Spleen (tissue), 11 donors: Measurements from ENCODE around the gene CCDC88A. TPM values are rescaled to one million over a fixed set of nuclear protein-coding genes. Genes with fewer than 3 reads are reported as not detected.

Experiments
- DNase-seq: peaks from one replicate; pipeline ENCODE4 v3.0.0-alpha.2; 2020
- H3K27ac ChIP-seq, 8 donors: fragments of 200-600 bp; sonication (generic) in 7 of 8; 1 replicate in 4 of 8; 2 replicates in 4 of 8; pipeline versions ENCODE4 v1.5.0 to v1.8.0; 2016 to 2021; ENCODE audit warnings: inconsistent platforms in 4 of 8, mild to moderate bottlenecking in 4 of 8, moderate library complexity in 1 of 8
- H3K27me3 ChIP-seq, 7 donors: fragments of 200-600 bp; sonication (generic) in 6 of 7; replicated peaks in 1 of 7; 1 replicate in 4 of 7; 2 replicates in 3 of 7; pipeline versions ENCODE4 v1.5.0 to v1.8.0; 2016 to 2021; ENCODE audit warnings: inconsistent platforms in 3 of 7, mild to moderate bottlenecking in 1 of 7
- H3K36me3 ChIP-seq, 6 donors: fragments of 200-600 bp; sonication (generic) in 5 of 6; 1 replicate in 4 of 6; 2 replicates in 2 of 6; pipeline versions ENCODE4 v1.5.0 to v1.8.0; 2016 to 2021; ENCODE audit warnings: inconsistent platforms in 2 of 6
- H3K4me1 ChIP-seq, 6 donors: fragments of 200-600 bp; sonication (generic) in 5 of 6; 1 replicate in 3 of 6; 2 replicates in 3 of 6; pipeline versions ENCODE4 v1.5.0 to v1.8.0; 2016 to 2021; ENCODE audit warnings: inconsistent platforms in 3 of 6
- H3K4me3 ChIP-seq, 8 donors: fragments of 200-600 bp; sonication (generic) in 7 of 8; 1 replicate in 4 of 8; 2 replicates in 4 of 8; pipeline versions ENCODE4 v1.5.0 to v1.8.0; 2016 to 2021; ENCODE audit warnings: inconsistent platforms in 4 of 8, mild to moderate bottlenecking in 4 of 8, moderate library complexity in 2 of 8
- H3K9me3 ChIP-seq, 8 donors: fragments of 200-600 bp; sonication (generic) in 7 of 8; 1 replicate in 4 of 8; 2 replicates in 4 of 8; pipeline versions ENCODE4 v1.5.0 to v1.8.0; 2016 to 2021; ENCODE audit warnings: inconsistent platforms in 4 of 8
- CTCF ChIP-seq, 11 experiments: fragments of 200-600 bp in 7 of 11; fragments of 450-650 bp in 4 of 11; sonication (generic) in 4 of 11; IDR thresholded peaks in 8 of 11; conservative IDR thresholded peaks in 3 of 11; 1 replicate in 7 of 11; 2 replicates in 4 of 11; pipeline versions ENCODE4 v1.4.0 to v1.8.0; 2016 to 2021; ENCODE audit warnings: antibody characterized with exemption in 11 of 11, inconsistent platforms in 4 of 11, mild to moderate bottlenecking in 1 of 11
- POLR2A ChIP-seq, 3 donors: fragments of 450-650 bp; IDR thresholded peaks; one replicate each; pipeline ENCODE4 v1.5.1; 2017; ENCODE audit warnings: antibody characterized with exemption in 3 of 3, mild to moderate bottlenecking in 1 of 3
- WGBS, 5 donors: extraction: QIAGEN DNeasy Blood & Tissue Kit in 3 of 5; methylation state at CpG; one replicate each; pipeline versions ENCODE4 v1.1.5 to v1.1.7; 2013 to 2018; 5-methylcytosine and 5-hydroxymethylcytosine counted together
- intact Hi-C: fragments of 100-400 bp; cut with DNase I; formaldehyde crosslinking; loops from one replicate; pipeline ENCODE4 v1.15.0; 2023; ENCODE audit warnings: low total_unique reads
- polyA plus RNA-seq, 3 donors: library from polyadenylated mRNA; stranded (reverse); fragments of 200-250 nt; gene quantifications; one replicate each; pipeline ENCODE4 v1.2.1, GENCODE V29; 2013
- small RNA-seq, 4 donors: library from RNA; depleted of rRNA; stranded (forward); fragments of <200 nt; gene quantifications; one replicate each; pipeline ENCODE3, GENCODE V24; 2016
- total RNA-seq, 7 donors: library from RNA; depleted of rRNA in 3 of 7; stranded (reverse); fragments of >200 nt in 3 of 7; fragmentation: NEBNext Ultra II Directional in 4 of 7; extraction: Animal tissue kit (Norgen Biotek cat#: 25700) in 4 of 7; gene quantifications; one replicate each; pipeline versions ENCODE4 v1.1.0 to v1.2.1, GENCODE V29; 2016 to 2021
- donor health status: healthy with polysubstance abuse.
- donor health status: DM: no; HTN: no; CAD: no; lungs with moderate emphysema.
- donor health status: DM: no; HTN: no; CAD: no.
- donor health status: Bipolar disorder and iron deficiency.
- donor health status: healthy.
- donor health status: DM: no; HTN: no; CAD: no.
- donor health status: DM: yes; HTN: yes; CAD: no.

The CCDC88A gene
- total and polyA plus RNA-seq, 10 donors, result 16.4 to 130 (median 77.9) TPM

- Histone ChIP-seq H3K4me3 (no peak overlapping the region), H3K27me3 (no peaks in the 10 kb centered on the region), H3K4me1 (peaks cover 2 to 23% (median 11%) of the 10 kb centered on the region in 6 donors), H3K36me3 (peaks cover 0 to 100% (median 67%) of the 10 kb centered on the region in 6 donors), H3K9me3 (no peaks in the 10 kb centered on the region), H3K27ac (no peak overlapping the region)
- no peak for TF ChIP-seq POLR2A (IDR thresholded peaks at IDR 0.05)
- TF ChIP-seq CTCF (IDR thresholded peaks at IDR 0.05 in 8 of 11, conservative IDR thresholded peaks at IDR 0.05 in 3 of 11), result no peak
- 71 to 76% (median 73%) methylated on average over 4 of the region's 4 CpGs for WGBS, 5 donors
- intact Hi-C loops, result no loop called here
- no peak for DNase-seq
These were observed 179.9 kb downstream of the CCDC88A start for GRCh38 chr2:55239656-55240222.

Small RNA genes lying within 50 kb of the gene (small RNA-seq; reads per million reads assigned to genes)
- 0 reads per million in 4 donors for gene RF00019
- 0 reads per million in 4 donors for gene RNU6-221P
- gene RNU6-775P, result 0 reads per million in 4 donors

Other genes with a start within 250 kb of the CCDC88A start
- 10 to 100 TPM in 5 of 7 donors, 1 to 10 TPM in 2; 5.2 to 34.7 (median 10.6) TPM for gene CLHC1, start 187.6 kb downstream of the CCDC88A start, total RNA-seq
- gene CLHC1, start 187.6 kb downstream of the CCDC88A start, polyA plus RNA-seq, result 10 to 100 TPM in 2 of 3 donors, 1 to 10 TPM in 1; 6.6 to 24.1 (median 15.5) TPM
- 1,000 to 10,000 TPM in 6 of 7 donors, 100 to 1,000 TPM in 1; 939 to 1,680 (median 1,135) TPM for gene RPS27A, start 187.2 kb downstream of the CCDC88A start, total RNA-seq
- 1,000 to 10,000 TPM; 3,792 to 4,730 (median 3,877) TPM for gene RPS27A, start 187.2 kb downstream of the CCDC88A start, polyA plus RNA-seq
- 10 to 100 TPM; 18.4 to 28.5 (median 23.8) TPM for gene MTIF2, start 150.6 kb downstream of the CCDC88A start, total RNA-seq
- 10 to 100 TPM; 19.4 to 22.4 (median 20.4) TPM for gene MTIF2, start 150.6 kb downstream of the CCDC88A start, polyA plus RNA-seq
- gene CFAP36, start 99.9 kb upstream of the CCDC88A start, total RNA-seq, result 10 to 100 TPM in 5 of 7 donors, 1 to 10 TPM in 2; 6.7 to 21.7 (median 15.6) TPM
- gene CFAP36, start 99.9 kb upstream of the CCDC88A start, polyA plus RNA-seq, result 10 to 100 TPM; 23.8 to 34.8 (median 25.0) TPM
- 10 to 100 TPM; 61.7 to 89.5 (median 77.7) TPM for gene PPP4R3B, start 197.8 kb upstream of the CCDC88A start, total RNA-seq
- gene PPP4R3B, start 197.8 kb upstream of the CCDC88A start, polyA plus RNA-seq, result 10 to 100 TPM; 22.3 to 30.0 (median 29.1) TPM